Common myeloid progenitor, CD34-positive (primary cell): ENCODE results near the gene TMEM82.

Source experiments
- CTCF ChIA-PET: fragments of 350-600 bp; sonication (Branson Sonifier 250); formaldehyde crosslinking; loops from one replicate; lab custom pipeline; 2021; ENCODE audit warnings: antibody characterized with exemption; lab: Charles Lee
- POLR2A ChIA-PET: fragments of 350-600 bp; sonication (Branson Sonifier 250); formaldehyde crosslinking; loops from one replicate; lab custom pipeline; 2021; ENCODE audit warnings: antibody characterized with exemption; lab: Charles Lee
- DNase-seq, 3 donors: peaks; one replicate each; pipeline versions ENCODE4 v3.0.0 to v3.0.0-alpha.2; 2013
- H3K27ac ChIP-seq, 2 experiments: 1 replicate in 1 of 2; 2 replicates in 1 of 2; pipeline ENCODE4 v1.7.0; 2013; ENCODE audit warnings: inconsistent platforms in 2 of 2, low read length in 2 of 2, mild to moderate bottlenecking in 2 of 2, low read depth in 1 of 2, moderate library complexity in 1 of 2; ENCODE audit not compliant: severe bottlenecking in 2 of 2, insufficient read depth in 1 of 2, poor library complexity in 1 of 2
- H3K27me3 ChIP-seq, 5 experiments: replicated peaks in 2 of 5; 1 replicate in 3 of 5; 2 replicates in 2 of 5; pipeline versions ENCODE4 v1.6.1 to v1.7.0; 2013; ENCODE audit warnings: low read length in 4 of 5, mild to moderate bottlenecking in 2 of 5, moderate library complexity in 2 of 5, inconsistent platforms in 1 of 5; ENCODE audit not compliant: insufficient read depth in 5 of 5, control insufficient read depth in 4 of 5
- H3K36me3 ChIP-seq, 4 experiments: 1 replicate in 2 of 4; 2 replicates in 2 of 4; pipeline versions ENCODE4 v1.6.1 to v1.7.0; 2013; ENCODE audit warnings: low read length in 3 of 4, control low read depth in 1 of 4, mild to moderate bottlenecking in 1 of 4; ENCODE audit not compliant: control insufficient read depth in 4 of 4, insufficient read depth in 4 of 4
- H3K4me1 ChIP-seq, 4 experiments: 1 replicate in 3 of 4; 2 replicates in 1 of 4; pipeline versions ENCODE4 v1.6.1 to v1.7.1; 2013; ENCODE audit warnings: low read length in 3 of 4, mild to moderate bottlenecking in 3 of 4, control low read depth in 1 of 4, inconsistent platforms in 1 of 4, moderate library complexity in 1 of 4; ENCODE audit not compliant: control insufficient read depth in 4 of 4, insufficient read depth in 4 of 4; ENCODE audit errors: control extremely low read depth in 1 of 4
- H3K4me3 ChIP-seq, 7 experiments: 1 replicate in 4 of 7; 2 replicates in 3 of 7; pipeline versions ENCODE4 v1.5.1 to v1.7.0; 2013; ENCODE audit warnings: mild to moderate bottlenecking in 7 of 7, low read length in 6 of 7, moderate library complexity in 6 of 7, inconsistent platforms in 2 of 7, low read depth in 2 of 7, control low read depth in 1 of 7; ENCODE audit not compliant: insufficient read depth in 4 of 7, control insufficient read depth in 1 of 7; ENCODE audit errors: extremely low read depth in 1 of 7
- H3K9me3 ChIP-seq, 5 experiments: 1 replicate in 4 of 5; 2 replicates in 1 of 5; pipeline versions ENCODE4 v1.6.1 to v1.7.1; 2013; ENCODE audit warnings: low read length in 4 of 5, mild to moderate bottlenecking in 2 of 5, inconsistent platforms in 1 of 5, low read depth in 1 of 5, moderate library complexity in 1 of 5; ENCODE audit not compliant: control insufficient read depth in 4 of 5, insufficient read depth in 2 of 5; ENCODE audit errors: control extremely low read depth in 1 of 5
- WGBS: methylation state at CpG from one replicate; pipeline ENCODE4 v1.1.5; 2013; ENCODE audit not compliant: insufficient coverage; 5-methylcytosine and 5-hydroxymethylcytosine counted together

Gene TMEM82

DNA sequence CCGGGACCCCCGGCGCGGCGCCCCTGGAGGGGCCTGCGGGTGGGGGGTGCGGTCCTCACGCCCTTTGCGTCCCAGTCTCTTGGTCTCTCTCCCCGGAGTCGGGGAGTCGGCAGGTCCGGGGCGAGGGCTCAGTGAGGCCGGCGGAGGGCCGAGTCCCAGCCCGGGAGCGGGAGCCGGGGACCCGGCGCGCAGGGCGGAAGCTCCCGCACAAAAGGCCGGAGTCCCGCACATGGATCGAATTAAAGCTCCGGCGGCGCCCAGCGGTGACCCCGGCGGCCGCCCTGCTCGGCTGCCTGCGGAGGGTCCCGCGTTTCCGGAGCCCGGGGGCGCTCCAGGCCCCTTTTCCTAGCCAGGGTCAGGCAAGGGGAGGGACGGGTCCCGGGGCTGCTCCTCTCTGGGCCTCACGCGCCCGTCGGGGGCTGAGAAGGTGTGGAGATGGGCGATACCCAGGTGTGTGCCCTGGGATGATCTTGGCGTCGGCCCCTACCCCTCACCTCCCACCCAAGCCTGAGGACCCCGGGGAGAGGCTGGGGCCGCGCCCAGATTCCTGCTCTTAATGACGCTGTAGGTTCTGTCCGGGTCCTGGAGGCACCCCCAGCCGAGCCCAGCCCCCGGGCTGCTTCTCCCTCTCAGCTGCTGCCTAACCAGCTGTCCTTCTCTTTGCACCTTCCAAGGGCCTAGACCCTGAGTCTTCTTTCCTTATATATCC lies 16.8 kb downstream of the TMEM82 start:
- Histone ChIP-seq H3K27me3 (peaks cover 0 to 75% (median 37%) of the 10 kb centered on the region in 5 experiments), H3K4me1 (peaks cover 0 to 21% (median 12%) of the 10 kb centered on the region in 4 experiments), H3K36me3 (no peaks in the 10 kb centered on the region), H3K27ac (no peak overlapping the region), H3K9me3 (no peaks in the 10 kb centered on the region), H3K4me3 (peak overlapping the region in 6 of 7 experiments; percentile 15 to 59 (median 48))
- DNase-seq: no peak
- ChIA-PET CTCF (no interaction called here), POLR2A (no interaction called here)
- WGBS: 1% methylated on average over 37 of the region's 58 CpGs

DNA sequence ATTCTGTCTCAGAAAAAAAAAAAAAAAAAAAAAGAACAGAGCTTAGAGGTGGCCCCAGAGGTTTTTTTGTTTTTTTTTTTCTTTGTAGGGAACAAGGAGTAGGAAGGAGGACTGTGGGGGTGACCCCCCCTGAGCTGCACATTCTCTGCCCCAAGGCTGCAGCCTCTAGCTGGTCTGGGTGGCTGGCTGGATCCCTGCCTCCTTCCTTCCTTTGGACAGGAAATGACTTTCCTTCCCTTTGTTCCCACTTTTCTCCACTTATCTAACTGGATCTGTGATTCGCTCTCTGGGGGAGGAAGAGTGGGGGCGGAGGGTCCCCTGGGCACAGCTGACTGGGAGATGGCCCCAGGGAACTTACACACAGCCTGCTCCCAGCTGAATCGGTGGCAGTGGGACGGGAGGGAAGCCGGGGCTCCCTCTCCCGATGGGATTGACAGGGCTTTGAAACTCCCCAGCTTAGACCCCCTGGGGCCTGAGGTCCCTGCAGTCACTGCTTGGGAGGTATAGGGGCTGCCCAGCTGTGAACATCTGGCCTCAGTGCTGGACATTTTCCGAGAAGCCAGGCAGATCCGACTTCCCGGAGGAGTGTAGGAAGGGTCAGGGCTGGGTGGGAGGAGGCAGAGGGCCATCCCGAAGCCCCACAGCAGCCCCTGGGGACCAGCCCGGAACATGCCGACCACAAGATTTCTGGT lies 18.4 kb downstream of the TMEM82 start:
- ChIA-PET POLR2A (no interaction called here), CTCF (interaction anchor here (0.5 kb wide), 1 partner anchor 153 kb away, joined by 3 read pairs; no protein-coding TSS in a partner anchor)
- H3K36me3 ChIP-seq: no peaks in the 10 kb centered on the region
- no peak for DNase-seq
- no peak overlapping the region for H3K27ac ChIP-seq
- 69% methylated on average over 11 of the region's 12 CpGs for WGBS
- H3K4me3 ChIP-seq: no peak overlapping the region
- H3K9me3 ChIP-seq: no peaks in the 10 kb centered on the region
- peaks cover 0 to 72% (median 34%) of the 10 kb centered on the region in 5 experiments for H3K27me3 ChIP-seq
- H3K4me1 ChIP-seq: peaks cover 0 to 21% (median 12%) of the 10 kb centered on the region in 4 experiments

- no peaks in the 10 kb centered on the region for H3K9me3 ChIP-seq
- ChIA-PET POLR2A (interaction anchor here (0.6 kb wide), 1 partner anchor 60 kb away, joined by 4 read pairs; no protein-coding TSS in a partner anchor), CTCF (no interaction called here)
- 56% methylated on average over 5 of the region's 8 CpGs for WGBS
- no peak overlapping the region for H3K4me3 ChIP-seq
- H3K27ac ChIP-seq: no peak overlapping the region
- H3K27me3 ChIP-seq: peaks cover 0 to 64% (median 30%) of the 10 kb centered on the region in 5 experiments
- H3K4me1 ChIP-seq: peaks cover 0 to 13% (median 6%) of the 10 kb centered on the region in 4 experiments
- no peaks in the 10 kb centered on the region for H3K36me3 ChIP-seq
- DNase-seq: peak in 1 of 3 donors; percentile 29
These were observed 19.2 kb downstream of the TMEM82 start for GRCh38 chr1:15761366-15762128.

DNA sequence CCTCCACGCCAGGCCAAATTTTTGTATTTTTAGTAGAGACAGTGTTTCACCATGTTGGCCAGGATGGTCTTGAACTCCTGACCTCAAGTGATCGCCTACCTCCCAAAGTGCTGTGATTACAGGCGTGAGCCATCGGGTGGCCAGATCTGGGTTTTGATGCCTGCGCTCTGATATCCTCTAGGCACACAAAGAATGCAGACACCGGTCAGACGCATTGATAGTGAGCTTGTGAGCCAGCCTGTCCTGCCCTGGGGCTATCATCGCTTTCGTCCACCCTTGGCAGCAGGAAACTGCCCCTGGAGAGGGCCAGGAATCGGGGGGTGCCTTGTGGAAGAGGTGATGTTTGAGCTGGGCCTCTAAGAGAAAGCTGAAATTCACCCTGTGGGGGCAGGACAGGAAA lies 20.2 kb downstream of the TMEM82 start:
- DNase-seq: no peak

GRCh38 chr1:15764269-15764764 lies 22.0 kb downstream of the TMEM82 start:
- Histone ChIP-seq H3K27me3 (peaks cover 0 to 39% (median 17%) of the 10 kb centered on the region in 5 experiments), H3K4me3 (no peak overlapping the region), H3K36me3 (no peaks in the 10 kb centered on the region), H3K4me1 (peaks cover 0 to 1% (median under 1%) of the 10 kb centered on the region in 4 experiments), H3K9me3 (no peaks in the 10 kb centered on the region), H3K27ac (no peak overlapping the region)
- CTCF ChIA-PET: no interaction called here
- DNase-seq: no peak
- WGBS: 86% methylated on average over 10 of the region's 10 CpGs
- POLR2A ChIA-PET: no interaction called here

More for the DNA sequence above, 20.2 kb downstream of the TMEM82 start:
- Histone ChIP-seq H3K36me3 (no peaks in the 10 kb centered on the region), H3K27ac (no peak overlapping the region), H3K9me3 (no peaks in the 10 kb centered on the region), H3K4me3 (no peak overlapping the region), H3K4me1 (peaks cover 0 to 10% (median 4%) of the 10 kb centered on the region in 4 experiments), H3K27me3 (peaks cover 0 to 54% (median 23%) of the 10 kb centered on the region in 5 experiments)
- POLR2A ChIA-PET: no interaction called here
- WGBS: 83% methylated on average over 10 of the region's 10 CpGs
- CTCF ChIA-PET: interaction anchor here (1.2 kb wide), 1 partner anchor 9 kb away, joined by 3 read pairs; no protein-coding TSS in a partner anchor

- POLR2A ChIA-PET: no interaction called here
- Histone ChIP-seq H3K27me3 (peaks cover 0 to 33% (median 13%) of the 10 kb centered on the region in 5 experiments), H3K27ac (no peak overlapping the region), H3K9me3 (no peaks in the 10 kb centered on the region), H3K36me3 (no peaks in the 10 kb centered on the region), H3K4me3 (no peak overlapping the region), H3K4me1 (no peaks in the 10 kb centered on the region)
- WGBS: 90% methylated on average over 12 of the region's 15 CpGs
- DNase-seq: no peak
- CTCF ChIA-PET: no interaction called here
These were observed 22.6 kb downstream of the TMEM82 start for GRCh38 chr1:15764890-15765289.
